Ovary (tissue), 9 donors: ENCODE results near the gene SPSB1. TPM values are rescaled to one million over a fixed set of nuclear protein-coding genes. Genes with fewer than 3 reads are reported as not detected.

Experiments
- DNase-seq, 5 donors: peaks; one replicate each; pipeline ENCODE4 v3.0.0-alpha.2; 2019 to 2020
- H3K27ac ChIP-seq, 2 donors: fragments of 200-600 bp; one replicate each; pipeline versions ENCODE4 v1.5.1 to v1.8.0; 2019 to 2022
- H3K27me3 ChIP-seq: fragments of 200-600 bp; one replicate; pipeline ENCODE4 v1.8.0; 2022
- H3K36me3 ChIP-seq: fragments of 200-600 bp; sonication (generic); one replicate; pipeline ENCODE4 v1.5.1; 2019
- H3K4me1 ChIP-seq: one replicate; pipeline ENCODE4 v1.8.1; 2013; ENCODE audit warnings: mild to moderate bottlenecking, moderate library complexity; ENCODE audit not compliant: insufficient read depth
- H3K4me3 ChIP-seq: fragments of 200-600 bp; sonication (generic); one replicate; pipeline ENCODE4 v1.5.1; 2017
- H3K9me3 ChIP-seq, 2 donors: fragments of 200-600 bp in 1 of 2; sonication (generic) in 1 of 2; one replicate each; pipeline versions ENCODE4 v1.5.1 to v1.8.1; 2013 to 2019; ENCODE audit warnings: mild to moderate bottlenecking in 1 of 2, moderate library complexity in 1 of 2
- EP300 ChIP-seq: sonication (generic); formaldehyde crosslinking; IDR thresholded peaks from one replicate; pipeline ENCODE4 v1.6.1; 2017; ENCODE audit warnings: antibody characterized with exemption
- POLR2A ChIP-seq: fragments of 450-650 bp; IDR thresholded peaks from one replicate; pipeline ENCODE4 v1.6.1; 2017; ENCODE audit warnings: antibody characterized with exemption, mild to moderate bottlenecking, moderate library complexity
- WGBS, 3 donors: extraction: QIAGEN DNeasy Blood & Tissue Kit in 1 of 3; methylation state at CpG; one replicate each; pipeline versions ENCODE4 v1.1.5 to v1.1.7; 2013 to 2017; 5-methylcytosine and 5-hydroxymethylcytosine counted together
- intact Hi-C, 4 donors: fragments of 100-400 bp; cut with DNase I; formaldehyde crosslinking; loops; one replicate each; pipeline versions ENCODE4 v1.11.0 to v1.15.1; 2022 to 2023
- polyA plus RNA-seq, 2 donors: library from polyadenylated mRNA; stranded (reverse); fragments of 200-250 nt in 1 of 2; fragments of 350-450 nt in 1 of 2; fragmentation: Illumina TruSeq in 1 of 2; extraction: RNeasy Lipid Tissue Mini Kit (QIAGEN cat#74804) in 1 of 2; gene quantifications; one replicate each; pipeline ENCODE4 v1.2.3, GENCODE V29; 2013 to 2014
- total RNA-seq, 7 donors: library from RNA; depleted of rRNA in 2 of 7; stranded (reverse); fragments of >200 nt in 2 of 7; fragmentation: NEBNext Ultra II Directional in 3 of 7; extraction: Animal tissue kit (Norgen Biotek cat#: 25700) in 3 of 7; gene quantifications; one replicate each; pipeline versions ENCODE4 v1.1.0 to v1.2.4, GENCODE V29; 2016 to 2023
- TF ChIP-seq, protein P1 (sequence below), 3 donors: fragments of 450-650 bp in 2 of 3; fragments of 200-600 bp in 1 of 3; IDR thresholded peaks; one replicate each; pipeline versions ENCODE4 v1.5.1 to v1.8.0; 2016 to 2022; ENCODE audit warnings: antibody characterized with exemption in 3 of 3, mild to moderate bottlenecking in 1 of 3
- donor health status: DM: no; HTN: no; CAD: no; lungs with moderate emphysema.
- donor health status: DM: no; HTN: no; CAD: no.
- donor health status: Bipolar disorder and iron deficiency.
- donor health status: DM: yes; HTN: yes; CAD: no.
- donor health status: DM: no; HTN: no; CAD: no.
- donor health status: DM: yes; HTN: yes; CAD: no.

SPSB1 gene
- total and polyA plus RNA-seq, 9 donors = 20.4 to 69.6 (median 34.4) TPM

GRCh38 chr1:9273177-9273576 is 19.5 kb upstream of the SPSB1 start:
- 59 to 80% (median 75%) methylated on average over 11 of the region's 11 CpGs for WGBS, 3 donors
- H3K27me3 ChIP-seq = no peaks in the 10 kb centered on the region
- no peaks in the 10 kb centered on the region for H3K4me1 ChIP-seq
- TF ChIP-seq POLR2A (no peak), EP300 (no peak)
- TF ChIP-seq, protein P1, sequence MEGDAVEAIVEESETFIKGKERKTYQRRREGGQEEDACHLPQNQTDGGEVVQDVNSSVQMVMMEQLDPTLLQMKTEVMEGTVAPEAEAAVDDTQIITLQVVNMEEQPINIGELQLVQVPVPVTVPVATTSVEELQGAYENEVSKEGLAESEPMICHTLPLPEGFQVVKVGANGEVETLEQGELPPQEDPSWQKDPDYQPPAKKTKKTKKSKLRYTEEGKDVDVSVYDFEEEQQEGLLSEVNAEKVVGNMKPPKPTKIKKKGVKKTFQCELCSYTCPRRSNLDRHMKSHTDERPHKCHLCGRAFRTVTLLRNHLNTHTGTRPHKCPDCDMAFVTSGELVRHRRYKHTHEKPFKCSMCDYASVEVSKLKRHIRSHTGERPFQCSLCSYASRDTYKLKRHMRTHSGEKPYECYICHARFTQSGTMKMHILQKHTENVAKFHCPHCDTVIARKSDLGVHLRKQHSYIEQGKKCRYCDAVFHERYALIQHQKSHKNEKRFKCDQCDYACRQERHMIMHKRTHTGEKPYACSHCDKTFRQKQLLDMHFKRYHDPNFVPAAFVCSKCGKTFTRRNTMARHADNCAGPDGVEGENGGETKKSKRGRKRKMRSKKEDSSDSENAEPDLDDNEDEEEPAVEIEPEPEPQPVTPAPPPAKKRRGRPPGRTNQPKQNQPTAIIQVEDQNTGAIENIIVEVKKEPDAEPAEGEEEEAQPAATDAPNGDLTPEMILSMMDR (IDR thresholded peaks at IDR 0.05) = no peak
- H3K9me3 ChIP-seq = no peaks in the 10 kb centered on the region
- no peaks in the 10 kb centered on the region for H3K36me3 ChIP-seq
- H3K27ac ChIP-seq = no peak overlapping the region
- H3K4me3 ChIP-seq = no peak overlapping the region
- intact Hi-C loops = loop anchor here in 1 of 4 donors (10.0 kb wide), 1 partner anchor 302 kb away; no protein-coding TSS in a partner anchor
- no peak for DNase-seq

DNA sequence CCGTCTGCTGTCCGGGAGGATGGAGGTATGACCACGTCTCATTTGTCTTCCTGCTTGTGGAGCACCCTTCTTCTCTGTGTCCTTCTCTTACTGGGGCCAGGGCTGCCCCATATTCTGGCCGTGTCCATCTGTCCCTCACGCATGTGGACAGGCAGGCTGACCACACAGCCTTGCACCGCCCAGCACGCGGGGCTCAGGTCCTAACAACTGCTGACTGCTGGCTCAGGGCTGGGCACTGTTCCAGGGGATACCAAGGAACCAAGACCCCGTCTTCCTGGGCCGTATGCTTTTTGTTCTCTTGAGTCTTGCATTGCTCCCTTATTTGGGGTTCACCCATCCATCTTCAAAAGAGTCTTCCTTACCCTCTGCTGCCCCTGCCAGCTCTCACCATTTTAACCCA is 17.5 kb upstream of the SPSB1 start:
- H3K27me3 ChIP-seq = no peaks in the 10 kb centered on the region
- H3K9me3 ChIP-seq = no peaks in the 10 kb centered on the region
- WGBS, 3 donors = 77 to 86% (median 84%) methylated on average over 10 of the region's 10 CpGs
- TF ChIP-seq, protein P1 (IDR thresholded peaks at IDR 0.05) = no peak
- no peak for TF ChIP-seq EP300
- TF ChIP-seq POLR2A = no peak
- H3K27ac ChIP-seq = no peak overlapping the region
- no peaks in the 10 kb centered on the region for H3K36me3 ChIP-seq
- intact Hi-C loops = loop anchor here in 1 of 4 donors (10.0 kb wide), 1 partner anchor 300 kb away; no protein-coding TSS in a partner anchor
- H3K4me3 ChIP-seq = no peak overlapping the region
- no peak for DNase-seq
- H3K4me1 ChIP-seq = no peaks in the 10 kb centered on the region

DNA sequence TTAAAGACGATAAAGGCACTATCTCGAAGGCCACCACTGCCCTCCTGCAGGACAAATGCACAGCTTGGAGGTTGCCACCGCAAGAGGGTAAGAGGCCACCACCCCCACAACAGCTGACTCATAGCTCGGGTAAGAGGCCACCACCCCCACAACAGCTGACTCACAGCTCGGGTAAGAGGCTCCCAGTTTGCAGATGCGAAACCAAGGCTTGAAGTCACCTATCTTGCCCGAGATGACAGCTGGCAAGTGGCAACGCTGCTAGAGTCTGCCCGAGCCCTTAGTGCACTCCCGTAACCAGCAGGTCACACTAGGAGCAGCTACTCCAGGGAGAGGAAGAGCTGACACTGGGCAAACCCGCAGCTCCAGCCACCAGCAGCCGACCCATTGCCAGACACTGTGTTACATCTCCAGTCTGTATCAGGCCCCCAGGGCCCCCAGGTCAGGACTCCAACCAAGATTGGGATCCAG is 17.1 kb upstream of the SPSB1 start:
- no peak for TF ChIP-seq EP300
- H3K27ac ChIP-seq = no peak overlapping the region
- peaks cover 3% of the 10 kb centered on the region for H3K4me1 ChIP-seq
- no peaks in the 10 kb centered on the region for H3K9me3 ChIP-seq
- no peaks in the 10 kb centered on the region for H3K36me3 ChIP-seq
- H3K27me3 ChIP-seq = no peaks in the 10 kb centered on the region
- intact Hi-C loops = loop anchor here in 1 of 4 donors (10.0 kb wide), 1 partner anchor 299 kb away; no protein-coding TSS in a partner anchor
- DNase-seq = no peak
- 58 to 68% (median 58%) methylated on average over 12 of the region's 12 CpGs for WGBS, 3 donors
- H3K4me3 ChIP-seq = no peak overlapping the region

DNA sequence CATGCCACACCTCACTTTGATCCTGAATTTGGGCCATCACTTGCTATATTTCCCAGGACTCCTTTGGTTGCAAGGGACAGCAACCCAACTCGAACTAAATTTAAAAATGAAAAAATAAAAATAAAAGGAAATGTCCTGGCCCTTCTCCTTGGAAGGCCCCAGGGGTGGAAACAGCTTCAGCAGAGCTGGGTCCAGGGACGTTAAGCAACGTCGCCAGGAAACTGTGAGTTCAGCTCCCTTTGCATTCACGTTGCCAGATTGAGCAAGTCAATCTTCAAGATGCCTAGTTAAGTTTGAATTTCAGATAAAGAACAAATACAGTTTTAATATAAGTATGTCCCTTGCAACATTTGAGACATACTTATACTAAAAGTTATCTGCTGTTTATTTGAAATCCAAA is 14.6 kb upstream of the SPSB1 start:
- 77 to 91% (median 90%) methylated on average over 5 of the region's 5 CpGs for WGBS, 3 donors

More for the DNA sequence above, 14.6 kb upstream of the SPSB1 start:
- TF ChIP-seq EP300 (no peak), POLR2A (no peak)
- TF ChIP-seq, protein P1 (IDR thresholded peaks at IDR 0.05) = no peak
- H3K4me1 ChIP-seq = peaks cover 4% of the 10 kb centered on the region
- no peak for DNase-seq
- no peaks in the 10 kb centered on the region for H3K36me3 ChIP-seq
- intact Hi-C loops = loop anchor here in 1 of 4 donors (10.0 kb wide), 1 partner anchor 297 kb away; no protein-coding TSS in a partner anchor
- no peaks in the 10 kb centered on the region for H3K27me3 ChIP-seq
- no peak overlapping the region for H3K27ac ChIP-seq
- no peaks in the 10 kb centered on the region for H3K9me3 ChIP-seq
- H3K4me3 ChIP-seq = no peak overlapping the region
